Mucosa of rectum (tissue), 2 donors: ENCODE data around the gene RXFP4.

ENCODE experiments used
- H3K27ac ChIP-seq, 2 donors: one replicate each; pipeline ENCODE4 v1.7.0; 2013; ENCODE audit warnings: inconsistent platforms in 2 of 2, low read depth in 2 of 2, low read length in 2 of 2
- H3K27me3 ChIP-seq, 2 donors: one replicate each; pipeline ENCODE4 v1.7.0; 2013; ENCODE audit warnings: low read length in 2 of 2; ENCODE audit not compliant: control insufficient read depth in 2 of 2, insufficient read depth in 2 of 2
- H3K36me3 ChIP-seq, 2 donors: one replicate each; pipeline ENCODE4 v1.7.0; 2013; ENCODE audit warnings: low read length in 2 of 2; ENCODE audit not compliant: control insufficient read depth in 2 of 2, insufficient read depth in 2 of 2
- H3K4me1 ChIP-seq, 2 donors: one replicate each; pipeline ENCODE4 v1.7.0; 2013; ENCODE audit warnings: low read length in 2 of 2, mild to moderate bottlenecking in 1 of 2; ENCODE audit not compliant: control insufficient read depth in 2 of 2, insufficient read depth in 2 of 2
- H3K4me3 ChIP-seq, 2 donors: one replicate each; pipeline ENCODE4 v1.7.0; 2013; ENCODE audit warnings: low read length in 2 of 2
- H3K9ac ChIP-seq, 2 donors: one replicate each; pipeline ENCODE4 v1.7.0; 2013; ENCODE audit warnings: low read length in 2 of 2, low read depth in 1 of 2, mild to moderate bottlenecking in 1 of 2
- H3K9me3 ChIP-seq, 2 donors: one replicate each; pipeline ENCODE4 v1.7.0; 2013; ENCODE audit warnings: low read length in 2 of 2; ENCODE audit not compliant: control insufficient read depth in 2 of 2
- donor health status: healthy.
- donor health status: Normal muscosa, but diverticular disease.

The RXFP4 gene

DNA sequence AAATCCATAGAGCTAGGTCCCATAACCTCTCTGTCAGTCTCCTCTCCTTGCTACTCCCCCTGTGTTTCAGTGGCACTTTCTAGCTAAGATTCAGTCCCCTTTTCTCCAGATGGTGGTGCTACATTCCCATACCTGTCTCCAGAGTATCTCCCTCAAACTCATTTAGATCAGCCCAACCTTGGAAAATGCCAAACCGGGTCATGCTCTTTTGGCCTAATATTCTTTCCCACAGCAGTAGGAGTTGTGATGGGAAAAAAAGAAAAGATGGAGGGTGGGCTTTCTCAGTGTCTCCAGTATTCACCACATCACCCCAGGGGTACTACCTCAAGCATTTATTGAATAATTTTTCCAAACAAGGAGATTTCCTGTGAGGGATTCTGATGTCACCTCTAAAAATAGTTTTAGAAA lies 3.2 kb upstream of the RXFP4 start:
- Histone ChIP-seq H3K9ac (no peak overlapping the region), H3K4me3 (no peak overlapping the region), H3K27me3 (no peaks in the 10 kb centered on the region), H3K4me1 (peaks cover 40 to 46% of the 10 kb centered on the region in 2 donors), H3K36me3 (no peaks in the 10 kb centered on the region), H3K9me3 (no peaks in the 10 kb centered on the region), H3K27ac (peak overlapping the region in 1 of 2 donors; percentile 21)

DNA sequence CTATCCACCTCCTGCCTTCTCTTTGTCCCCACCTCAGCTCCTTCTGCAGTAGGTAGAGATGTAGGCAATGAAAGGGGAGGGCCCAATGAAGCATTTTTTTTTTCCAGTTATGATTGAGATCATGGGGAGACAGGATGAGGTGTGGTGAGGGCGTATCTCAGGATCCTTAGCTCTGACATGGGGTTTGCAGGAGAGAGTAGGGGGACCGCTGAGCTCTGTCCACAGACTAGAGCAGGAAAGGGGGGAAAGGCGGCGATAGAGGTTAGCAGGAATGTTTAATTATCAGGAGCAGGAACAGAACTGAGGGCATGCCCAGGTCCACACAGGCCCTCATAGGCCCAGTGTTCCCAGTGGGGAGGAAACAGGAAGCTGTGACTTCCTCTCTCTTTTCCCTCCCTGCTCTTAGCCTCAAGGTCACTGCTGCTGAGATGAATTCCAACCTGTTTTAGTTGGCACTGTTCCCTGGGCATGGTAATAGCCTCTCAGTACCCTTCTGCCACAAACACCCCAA lies 901 bp upstream of the RXFP4 start:
- peak overlapping the region; percentile 62 to 72 for H3K4me3 ChIP-seq
- peaks cover 52 to 55% of the 10 kb centered on the region in 2 donors for H3K4me1 ChIP-seq
- H3K9me3 ChIP-seq, result no peaks in the 10 kb centered on the region
- no peaks in the 10 kb centered on the region for H3K36me3 ChIP-seq
- no peaks in the 10 kb centered on the region for H3K27me3 ChIP-seq
- peak overlapping the region; percentile 96 to 97 for H3K27ac ChIP-seq
- peak overlapping the region; percentile 83 to 87 for H3K9ac ChIP-seq

DNA sequence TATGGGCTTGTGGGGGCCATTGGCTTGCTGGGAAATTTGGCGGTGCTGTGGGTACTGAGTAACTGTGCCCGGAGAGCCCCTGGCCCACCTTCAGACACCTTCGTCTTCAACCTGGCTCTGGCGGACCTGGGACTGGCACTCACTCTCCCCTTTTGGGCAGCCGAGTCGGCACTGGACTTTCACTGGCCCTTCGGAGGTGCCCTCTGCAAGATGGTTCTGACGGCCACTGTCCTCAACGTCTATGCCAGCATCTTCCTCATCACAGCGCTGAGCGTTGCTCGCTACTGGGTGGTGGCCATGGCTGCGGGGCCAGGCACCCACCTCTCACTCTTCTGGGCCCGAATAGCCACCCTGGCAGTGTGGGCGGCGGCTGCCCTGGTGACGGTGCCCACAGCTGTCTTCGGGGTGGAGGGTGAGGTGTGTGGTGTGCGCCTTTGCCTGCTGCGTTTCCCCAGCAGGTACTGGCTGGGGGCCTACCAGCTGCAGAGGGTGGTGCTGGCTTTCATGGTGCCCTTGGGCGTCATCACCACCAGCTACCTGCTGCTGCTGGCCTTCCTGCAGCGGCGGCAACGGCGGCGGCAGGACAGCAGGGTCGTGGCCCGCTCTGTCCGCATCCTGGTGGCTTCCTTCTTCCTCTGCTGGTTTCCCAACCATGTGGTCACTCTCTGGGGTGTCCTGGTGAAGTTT lies 550 bp downstream of the RXFP4 start:
- Histone ChIP-seq H3K27ac (peak overlapping the region; percentile 96 to 97), H3K4me1 (peaks cover 57 to 63% of the 10 kb centered on the region in 2 donors), H3K27me3 (no peaks in the 10 kb centered on the region), H3K36me3 (peaks cover 0 to 4% of the 10 kb centered on the region in 2 donors), H3K9me3 (no peaks in the 10 kb centered on the region), H3K9ac (peak overlapping the region; percentile 70 to 87), H3K4me3 (peak overlapping the region; percentile 62 to 72)

DNA sequence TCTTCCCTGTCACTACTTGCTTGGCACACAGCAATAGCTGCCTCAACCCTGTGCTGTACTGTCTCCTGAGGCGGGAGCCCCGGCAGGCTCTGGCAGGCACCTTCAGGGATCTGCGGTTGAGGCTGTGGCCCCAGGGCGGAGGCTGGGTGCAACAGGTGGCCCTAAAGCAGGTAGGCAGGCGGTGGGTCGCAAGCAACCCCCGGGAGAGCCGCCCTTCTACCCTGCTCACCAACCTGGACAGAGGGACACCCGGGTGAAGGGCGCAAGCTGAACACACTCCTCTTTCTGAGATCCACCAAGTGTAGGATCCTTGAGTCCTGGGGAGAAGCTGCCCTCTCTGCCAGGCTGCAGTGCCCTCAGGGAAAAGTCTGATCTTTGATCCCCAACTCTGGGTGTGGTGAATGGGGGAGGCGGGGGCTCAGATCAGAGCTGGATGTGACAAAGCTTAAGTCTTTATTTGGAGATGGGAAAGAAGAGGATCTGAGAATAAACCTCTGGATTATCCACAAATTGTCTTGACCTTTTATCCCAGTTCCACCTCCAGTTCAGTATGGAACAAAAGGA lies 1.2 kb downstream of the RXFP4 start:
- Histone ChIP-seq H3K4me1 (peaks cover 57 to 63% of the 10 kb centered on the region in 2 donors), H3K9ac (peak overlapping the region; percentile 63 to 87), H3K27me3 (no peaks in the 10 kb centered on the region), H3K9me3 (no peaks in the 10 kb centered on the region), H3K36me3 (peaks cover 6 to 11% of the 10 kb centered on the region in 2 donors), H3K4me3 (peak overlapping the region; percentile 62 to 72), H3K27ac (peak overlapping the region; percentile 96 to 97)

DNA sequence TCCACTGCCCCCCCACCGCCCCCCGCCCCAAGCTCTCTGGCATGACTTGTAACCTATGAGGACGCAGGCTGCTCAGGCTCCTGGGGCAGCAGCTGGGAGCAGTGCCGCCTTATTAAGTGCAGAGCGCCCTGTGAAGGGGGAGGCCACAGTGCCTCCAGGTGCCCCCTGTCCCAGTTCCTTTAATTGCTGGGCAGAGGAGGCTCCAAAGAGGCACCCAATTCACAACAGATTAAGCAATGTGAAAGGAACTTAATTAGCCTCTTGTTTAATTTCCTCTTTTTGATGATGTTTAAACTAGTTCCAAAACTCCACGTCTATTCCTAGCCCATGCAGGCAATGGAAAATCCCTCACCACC lies 3.0 kb downstream of the RXFP4 start:
- H3K27ac ChIP-seq, result peak overlapping the region; percentile 24 to 97
- H3K4me3 ChIP-seq, result no peak overlapping the region
- H3K36me3 ChIP-seq, result peaks cover 10 to 17% of the 10 kb centered on the region in 2 donors
- H3K9ac ChIP-seq, result no peak overlapping the region
- H3K4me1 ChIP-seq, result peaks cover 57 to 63% of the 10 kb centered on the region in 2 donors
- H3K9me3 ChIP-seq, result no peaks in the 10 kb centered on the region
- no peaks in the 10 kb centered on the region for H3K27me3 ChIP-seq

DNA sequence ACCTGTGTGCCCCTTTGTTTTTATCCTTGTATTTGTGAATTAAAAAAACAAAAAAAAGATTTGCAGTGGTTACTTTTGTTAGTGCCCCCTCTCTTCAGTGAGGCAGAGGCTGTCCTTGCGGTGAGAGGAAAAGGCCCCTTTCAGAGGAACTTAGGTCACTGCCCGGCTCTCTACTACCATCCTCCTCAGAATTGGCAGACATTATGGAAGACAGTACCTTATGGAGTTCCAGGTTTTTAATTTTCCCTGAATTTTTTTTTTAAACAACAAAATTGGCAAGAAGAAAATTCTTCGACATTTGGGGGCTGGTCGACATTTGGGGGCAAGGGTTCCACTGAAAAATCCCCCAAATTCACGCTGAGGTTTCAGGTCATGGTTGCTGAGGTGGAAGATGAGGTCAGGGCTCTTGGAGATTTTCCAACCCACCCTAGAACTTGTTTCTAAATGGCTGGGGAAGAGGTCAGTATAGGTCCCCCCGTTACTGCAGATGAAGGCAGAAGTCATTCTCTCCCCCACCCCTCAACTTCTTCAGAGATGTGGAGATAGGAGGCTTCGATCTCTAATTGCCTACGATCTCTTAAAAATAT lies 5.3 kb downstream of the RXFP4 start:
- Histone ChIP-seq H3K4me1 (peaks cover 37 to 42% of the 10 kb centered on the region in 2 donors), H3K27ac (peak overlapping the region; percentile 41 to 97), H3K36me3 (peaks cover 28 to 37% of the 10 kb centered on the region in 2 donors)

DNA sequence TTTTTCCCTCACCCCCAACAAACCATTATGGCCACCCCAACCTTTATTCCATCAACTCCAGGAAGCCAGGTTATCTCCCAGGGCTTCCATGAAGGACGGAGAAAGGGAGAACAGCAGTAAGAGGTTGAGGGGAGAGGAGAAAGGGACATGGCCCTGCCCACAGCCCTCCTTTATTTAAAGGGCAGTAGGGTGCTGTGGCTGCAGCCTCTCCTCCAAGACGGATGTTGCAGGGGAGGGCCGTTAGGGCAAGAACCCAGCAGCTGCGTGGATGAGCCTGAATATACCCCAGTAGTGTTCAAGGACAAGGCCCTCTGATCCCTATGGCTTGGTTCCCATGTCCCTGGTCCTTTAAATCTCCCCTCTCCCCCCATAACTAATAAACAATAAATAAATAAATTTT lies 5.9 kb downstream of the RXFP4 start:
- no peaks in the 10 kb centered on the region for H3K27me3 ChIP-seq
- H3K27ac ChIP-seq, result no peak overlapping the region
- H3K9ac ChIP-seq, result no peak overlapping the region
- peaks cover 33 to 43% of the 10 kb centered on the region in 2 donors for H3K36me3 ChIP-seq
- H3K4me3 ChIP-seq, result no peak overlapping the region
- H3K9me3 ChIP-seq, result no peaks in the 10 kb centered on the region
- H3K4me1 ChIP-seq, result peaks cover 33 to 37% of the 10 kb centered on the region in 2 donors

More for the DNA sequence above, 5.3 kb downstream of the RXFP4 start:
- H3K4me3 ChIP-seq, result no peak overlapping the region
- no peaks in the 10 kb centered on the region for H3K9me3 ChIP-seq
- no peak overlapping the region for H3K9ac ChIP-seq
- no peaks in the 10 kb centered on the region for H3K27me3 ChIP-seq

DNA sequence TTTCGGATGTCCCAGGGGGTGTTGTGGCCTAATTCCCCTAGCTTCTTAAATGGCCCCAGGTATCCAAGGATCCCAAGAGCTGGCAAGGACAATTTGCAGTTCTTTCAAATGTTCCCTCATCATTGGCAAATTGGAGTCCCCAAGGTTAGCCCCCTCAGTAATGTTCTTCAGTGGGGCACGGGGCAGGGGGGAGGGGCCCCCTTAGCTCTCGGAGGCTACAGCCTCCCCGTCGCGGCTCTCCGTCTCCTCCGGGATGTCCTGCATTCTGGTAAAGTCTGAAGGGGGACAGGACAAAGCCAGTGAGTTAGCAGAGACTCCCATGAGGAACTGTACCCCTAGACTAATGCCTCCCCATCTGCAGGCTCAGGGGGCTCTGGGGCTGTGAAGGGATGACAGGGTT lies 6.3 kb downstream of the RXFP4 start:
- no peaks in the 10 kb centered on the region for H3K9me3 ChIP-seq
- peaks cover 29 to 32% of the 10 kb centered on the region in 2 donors for H3K4me1 ChIP-seq
- no peaks in the 10 kb centered on the region for H3K27me3 ChIP-seq
- peaks cover 38 to 47% of the 10 kb centered on the region in 2 donors for H3K36me3 ChIP-seq
- H3K27ac ChIP-seq, result no peak overlapping the region
- H3K4me3 ChIP-seq, result no peak overlapping the region
- no peak overlapping the region for H3K9ac ChIP-seq

DNA sequence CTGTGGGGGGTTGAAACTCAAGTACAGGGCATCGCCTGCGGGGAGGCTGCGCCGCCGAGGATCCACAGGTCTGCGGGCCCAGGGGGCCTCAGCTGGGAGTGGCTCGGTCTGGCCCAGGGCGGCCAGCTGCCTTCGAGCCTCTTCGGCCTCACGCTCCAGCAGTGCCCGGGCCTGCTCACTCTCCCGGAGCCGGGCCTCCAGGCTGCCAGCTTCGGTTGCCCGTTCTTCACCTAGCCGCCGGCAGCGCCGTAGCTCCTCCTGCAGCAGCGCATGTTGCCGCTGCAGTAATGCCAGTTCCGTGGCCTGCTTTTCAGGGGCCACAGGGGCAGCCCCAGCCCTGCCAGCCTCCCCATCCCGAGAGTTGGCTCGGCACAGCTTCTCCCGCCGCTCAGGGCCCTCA lies 9.4 kb downstream of the RXFP4 start:
- H3K4me3 ChIP-seq, result no peak overlapping the region
- no peak overlapping the region for H3K9ac ChIP-seq
- H3K27ac ChIP-seq, result no peak overlapping the region
- H3K4me1 ChIP-seq, result peaks cover 2 to 6% of the 10 kb centered on the region in 2 donors
- H3K27me3 ChIP-seq, result no peaks in the 10 kb centered on the region
- H3K36me3 ChIP-seq, result peaks cover 50 to 70% of the 10 kb centered on the region in 2 donors
- no peaks in the 10 kb centered on the region for H3K9me3 ChIP-seq
